ENCODE measurements around the gene SFMBT1.

DNA sequence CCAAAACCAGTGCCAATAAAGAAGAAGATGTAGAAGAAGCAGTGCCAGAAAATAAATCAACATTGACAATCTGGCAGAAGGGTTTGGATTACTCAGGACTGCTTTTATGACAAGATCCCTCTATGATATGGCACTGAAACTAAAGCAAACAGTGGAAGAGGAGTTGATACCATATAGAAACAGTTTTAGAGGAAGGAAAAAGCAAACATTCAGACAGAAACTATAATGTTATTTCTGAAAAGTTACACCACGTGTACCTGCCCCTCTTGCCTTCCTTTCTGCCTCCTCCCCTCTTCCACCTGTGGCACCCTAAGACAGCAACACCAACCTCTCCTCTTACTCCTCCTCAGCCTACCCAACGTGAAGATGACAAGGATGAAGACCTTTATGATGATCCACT lies 63.0 kb downstream of the SFMBT1 start:
- TF ChIP-seq, protein P1, sequence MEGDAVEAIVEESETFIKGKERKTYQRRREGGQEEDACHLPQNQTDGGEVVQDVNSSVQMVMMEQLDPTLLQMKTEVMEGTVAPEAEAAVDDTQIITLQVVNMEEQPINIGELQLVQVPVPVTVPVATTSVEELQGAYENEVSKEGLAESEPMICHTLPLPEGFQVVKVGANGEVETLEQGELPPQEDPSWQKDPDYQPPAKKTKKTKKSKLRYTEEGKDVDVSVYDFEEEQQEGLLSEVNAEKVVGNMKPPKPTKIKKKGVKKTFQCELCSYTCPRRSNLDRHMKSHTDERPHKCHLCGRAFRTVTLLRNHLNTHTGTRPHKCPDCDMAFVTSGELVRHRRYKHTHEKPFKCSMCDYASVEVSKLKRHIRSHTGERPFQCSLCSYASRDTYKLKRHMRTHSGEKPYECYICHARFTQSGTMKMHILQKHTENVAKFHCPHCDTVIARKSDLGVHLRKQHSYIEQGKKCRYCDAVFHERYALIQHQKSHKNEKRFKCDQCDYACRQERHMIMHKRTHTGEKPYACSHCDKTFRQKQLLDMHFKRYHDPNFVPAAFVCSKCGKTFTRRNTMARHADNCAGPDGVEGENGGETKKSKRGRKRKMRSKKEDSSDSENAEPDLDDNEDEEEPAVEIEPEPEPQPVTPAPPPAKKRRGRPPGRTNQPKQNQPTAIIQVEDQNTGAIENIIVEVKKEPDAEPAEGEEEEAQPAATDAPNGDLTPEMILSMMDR (conservative IDR thresholded peaks at IDR 0.05; ENCODE audit: low read length) = no peak
- TF ChIP-seq EZH2phosphoT487 (IDR thresholded peaks at IDR 0.05; ENCODE audit: borderline replicate concordance, low read depth, low read length) = no peak

Data from OCI-LY7 (cell line).